HCT116 (cell line): Measurements from ENCODE around the gene PPFIA1. TPM values are rescaled to one million over a fixed set of nuclear protein-coding genes. Genes with fewer than 3 reads are reported as not detected.

Experiments
- ATAC-seq: fragments of 200-7000 bp; cut with Tn5 transposase; 2 replicates; pipeline ENCODE4 v1.9.1; 2020; ENCODE audit warnings: mild to moderate bottlenecking, moderate library complexity
- BruUV-seq: library from RNA; stranded (reverse); fragments of 400-500 nt; replicated peaks from 2 replicates; lab custom pipeline; 2021; lab: Mats Ljungman, UMichigan
- CTCF ChIA-PET: fragments of 300-600 bp; sonication (Branson Sonifier 250); formaldehyde crosslinking; loops from one replicate; lab custom pipeline; 2021; ENCODE audit warnings: antibody characterized with exemption; lab: Charles Lee
- POLR2A ChIA-PET: fragments of 300-600, 350-600 bp; sonication (Branson Sonifier 250); formaldehyde crosslinking; loops from one replicate; lab custom pipeline; 2021; ENCODE audit warnings: antibody characterized with exemption; lab: Charles Lee
- RAD21 ChIA-PET, 2 experiments: fragments of 300-600 bp; sonication (Branson Sonifier 250); formaldehyde crosslinking; loops; one replicate each; lab custom pipeline; 2023; ENCODE audit warnings: low total read pairs in 2 of 2; ENCODE audit not compliant: uncharacterized antibody in 2 of 2, unreplicated experiment in 2 of 2, low non-redundant PET in 1 of 2; lab: Charles Lee
- DNase-seq: peaks from one replicate; pipeline ENCODE4 v3.0.0-alpha.2; 2010; ENCODE audit warnings: low read depth, low spot score
- H2AFZ ChIP-seq: fragments of 200-600 bp; shearing (Covaris generic), sonication (generic); 2 replicates; pipeline ENCODE4 v1.6.1; 2017; ENCODE audit warnings: low read depth, mixed run types, mixed read lengths, antibody characterized with exemption, low read length; ENCODE audit not compliant: poor library complexity, severe bottlenecking
- H3K27ac ChIP-seq: 2 replicates; pipeline ENCODE4 v1.5.1; 2012; ENCODE audit warnings: low read depth, low read length
- H3K27me3 ChIP-seq: fragments of 200-600 bp; sonication (generic); 2 replicates; pipeline ENCODE4 v1.6.1; 2016; ENCODE audit warnings: mixed run types, low read length, mixed read lengths; ENCODE audit not compliant: insufficient read depth
- H3K36me3 ChIP-seq, 2 experiments: fragments of 200-500 bp in 1 of 2; fragments of 200-600 bp in 1 of 2; sonication (Bioruptor generic) in 1 of 2; sonication (generic) in 1 of 2; 2 replicates each; pipeline versions ENCODE4 v1.5.1 to v1.6.1; 2014 to 2016; ENCODE audit warnings: low read length in 2 of 2, inconsistent platforms in 1 of 2, mixed read lengths in 1 of 2, mixed run types in 1 of 2; ENCODE audit not compliant: insufficient read depth in 2 of 2, control insufficient read depth in 1 of 2
- H3K4me1 ChIP-seq, 2 experiments: fragments of 200-600 bp in 1 of 2; sonication (generic) in 1 of 2; 2 replicates each; pipeline versions ENCODE4 v1.5.1 to v1.6.1; 2012 to 2017; ENCODE audit warnings: low read length in 2 of 2, inconsistent platforms in 1 of 2, mild to moderate bottlenecking in 1 of 2, mixed read lengths in 1 of 2, mixed run types in 1 of 2, moderate library complexity in 1 of 2; ENCODE audit not compliant: insufficient read depth in 2 of 2, control insufficient read depth in 1 of 2
- H3K4me2 ChIP-seq: fragments of 200-600 bp; sonication (generic); 2 replicates; pipeline ENCODE4 v1.6.1; 2017; ENCODE audit warnings: mixed run types, low read length, mixed read lengths
- H3K4me3 ChIP-seq, 2 experiments: fragments of 200-600 bp in 1 of 2; sonication (generic) in 1 of 2; replicated peaks in 1 of 2; 2 replicates each; pipeline ENCODE4 v1.5.1; 2011 to 2016; ENCODE audit warnings: low read length in 2 of 2, control low read depth in 1 of 2, low read depth in 1 of 2, mild to moderate bottlenecking in 1 of 2, mixed read lengths in 1 of 2, mixed run types in 1 of 2
- H3K79me2 ChIP-seq: fragments of 200-600 bp; sonication (generic); 2 replicates; pipeline ENCODE4 v1.6.1; 2017; ENCODE audit warnings: mild to moderate bottlenecking, mixed run types, low read length, moderate library complexity, mixed read lengths; ENCODE audit not compliant: insufficient read depth
- H3K9ac ChIP-seq: fragments of 200-600 bp; sonication (generic); 2 replicates; pipeline ENCODE4 v1.6.1; 2016; ENCODE audit warnings: low read length, mixed read lengths
- H3K9me2 ChIP-seq: fragments of 200-600 bp; sonication (generic), shearing (Covaris generic); 2 replicates; pipeline ENCODE4 v1.6.1; 2017; ENCODE audit warnings: mixed run types, mild to moderate bottlenecking, moderate library complexity; ENCODE audit not compliant: insufficient read depth
- H3K9me3 ChIP-seq, 2 experiments: fragments of 200-500 bp in 1 of 2; fragments of 200-600 bp in 1 of 2; sonication (Bioruptor generic) in 1 of 2; sonication (generic) in 1 of 2; 2 replicates each; pipeline ENCODE4 v1.6.1; 2014 to 2017; ENCODE audit warnings: low read length in 2 of 2, mixed read lengths in 2 of 2, inconsistent platforms in 1 of 2, low read depth in 1 of 2, mild to moderate bottlenecking in 1 of 2, mixed run types in 1 of 2, moderate library complexity in 1 of 2; ENCODE audit not compliant: control insufficient read depth in 1 of 2, insufficient read depth in 1 of 2
- H4K20me1 ChIP-seq: fragments of 200-600 bp; sonication (generic), shearing (Covaris generic); 2 replicates; pipeline ENCODE4 v1.6.1; 2017; ENCODE audit warnings: mixed run types, mild to moderate bottlenecking, moderate library complexity; ENCODE audit not compliant: insufficient read depth
- ATF3 ChIP-seq: IDR thresholded peaks from 2 replicates; pipeline ENCODE4 v1.6.1; 2012
- CBX3 ChIP-seq: IDR thresholded peaks from 2 replicates; pipeline ENCODE4 v1.6.1; 2012; ENCODE audit warnings: low read depth
- CEBPB ChIP-seq: IDR thresholded peaks from 2 replicates; pipeline ENCODE4 v1.6.1; 2012; ENCODE audit warnings: low read depth
- CTCF ChIP-seq, 3 experiments: fragments of 200-600 bp in 1 of 3; sonication (generic) in 1 of 3; IDR thresholded peaks in 2 of 3; conservative IDR thresholded peaks in 1 of 3; 2 replicates each; pipeline ENCODE4 v1.5.1; 2012 to 2017; ENCODE audit warnings: low read depth in 2 of 3, low read length in 2 of 3, antibody characterized with exemption in 1 of 3, borderline replicate concordance in 1 of 3, control low read depth in 1 of 3, mild to moderate bottlenecking in 1 of 3, mixed read lengths in 1 of 3, mixed run types in 1 of 3, moderate library complexity in 1 of 3; ENCODE audit not compliant: insufficient read depth in 1 of 3
- EGR1 ChIP-seq: IDR thresholded peaks from 2 replicates; pipeline ENCODE4 v1.6.1; 2012; ENCODE audit warnings: low read depth
- ELF1 ChIP-seq: IDR thresholded peaks from 2 replicates; pipeline ENCODE4 v1.6.1; 2012; ENCODE audit warnings: low read depth, borderline replicate concordance
- EZH2phosphoT487 ChIP-seq: fragments of 200-600 bp; IDR thresholded peaks from 2 replicates; pipeline ENCODE4 v1.6.1; 2018; ENCODE audit warnings: antibody characterized with exemption, borderline replicate concordance
- FOSL1 ChIP-seq: IDR thresholded peaks from 2 replicates; pipeline ENCODE4 v1.6.1; 2012; ENCODE audit warnings: low read depth
- JUND ChIP-seq: IDR thresholded peaks from 2 replicates; pipeline ENCODE4 v1.6.1; 2012
- MAX ChIP-seq: IDR thresholded peaks from 2 replicates; pipeline ENCODE4 v1.6.1; 2012
- POLR2A ChIP-seq: IDR thresholded peaks from 2 replicates; pipeline ENCODE4 v1.7.0; 2011; ENCODE audit warnings: borderline replicate concordance; ENCODE audit not compliant: insufficient read depth, insufficient read length; ENCODE audit errors: extremely low read depth
- RAD21 ChIP-seq: IDR thresholded peaks from 2 replicates; pipeline ENCODE4 v1.6.1; 2012; ENCODE audit warnings: low read depth, mild to moderate bottlenecking
- REST ChIP-seq: IDR thresholded peaks from 2 replicates; pipeline ENCODE4 v1.6.1; 2012; ENCODE audit warnings: low read depth
- SRF ChIP-seq: IDR thresholded peaks from 2 replicates; pipeline ENCODE4 v1.6.1; 2012; ENCODE audit warnings: low read depth
- TCF7L2 ChIP-seq: IDR thresholded peaks from 2 replicates; pipeline ENCODE4 v1.7.0; 2011; ENCODE audit warnings: borderline replicate concordance, inconsistent platforms; ENCODE audit not compliant: insufficient read depth, insufficient read length; ENCODE audit errors: extremely low read depth
- YY1 ChIP-seq: IDR thresholded peaks from 2 replicates; pipeline ENCODE4 v1.6.1; 2011; ENCODE audit warnings: low read length, low read depth, moderate library complexity, mild to moderate bottlenecking; ENCODE audit not compliant: insufficient replicate concordance; ENCODE audit errors: extremely low read depth
- ZNF274 ChIP-seq: fragments of 200-500 bp; sonication (Bioruptor generic); IDR thresholded peaks from 2 replicates; pipeline ENCODE4 v1.6.1; 2014; ENCODE audit warnings: mild to moderate bottlenecking, low read depth, low read length, inconsistent platforms
- intact Hi-C: fragments of 100-400 bp; cut with micrococcal nuclease; formaldehyde crosslinking; loops from 2 replicates; pipeline ENCODE4 v1.10.0; 2022
- total RNA-seq: library from RNA; stranded (reverse); gene quantifications from one replicate; pipeline ENCODE4 v1.2.1, GENCODE V29; 2021; ENCODE audit not compliant: unreplicated experiment

The PPFIA1 gene
- total RNA-seq, 1 experiment from 2014 or later: 48.6 TPM

- TF ChIP-seq ATF3: no peak
- no peak for TF ChIP-seq RAD21
These were observed 31.9 kb downstream of the PPFIA1 start (continued) for GRCh38 chr11:70302419-70302752.

- no peak overlapping the region for H3K9ac ChIP-seq
- ChIA-PET RAD21 (no interaction called here), POLR2A (no interaction called here)
- ATAC-seq (no peak), DNase-seq (no peak)
- peaks cover 83% of the 10 kb centered on the region for H3K79me2 ChIP-seq
- no peak overlapping the region for H3K4me2 ChIP-seq
- BruUV-seq: no TSS peak
- H3K4me3 ChIP-seq: no peak overlapping the region
- intact Hi-C loops: no loop called here
- no peaks in the 10 kb centered on the region for H3K27me3 ChIP-seq
- TF ChIP-seq ELF1 (no peak), TCF7L2 (no peak), REST (no peak), CBX3 (no peak), POLR2A (no peak), JUND (no peak), YY1 (no peak), ZNF274 (no peak), CEBPB (no peak), EGR1 (no peak), ATF3 (no peak), MAX (no peak), SRF (no peak), CTCF (IDR thresholded peaks at IDR 0.05 in 2 of 3, conservative IDR thresholded peaks at IDR 0.05 in 1 of 3; ENCODE audit: borderline replicate concordance in 1 of 3, insufficient read depth in 1 of 3, low read depth in 2 of 3, low read length in 2 of 3) (no peak), EZH2phosphoT487 (no peak), FOSL1 (no peak)
- TF ChIP-seq, all 23 proteins: peak for 0
- CTCF ChIA-PET: no interaction called here
- Histone ChIP-seq H2AFZ (no peak overlapping the region), H4K20me1 (peaks cover 4% of the 10 kb centered on the region; the same call in 1 of the 2 replicates), H3K36me3 (peaks cover 4 to 9% of the 10 kb centered on the region in 2 experiments; a peak in 2 of 4 replicates), H3K4me1 (no peaks in the 10 kb centered on the region), H3K9me2 (no peaks in the 10 kb centered on the region), H3K9me3 (no peaks in the 10 kb centered on the region), H3K27ac (no peak overlapping the region)
These were observed 32.6 kb downstream of the PPFIA1 start for GRCh38 chr11:70303070-70303469.
